Fibroblast of lung (primary cell): ENCODE results near the gene TBCK.

Experiments used
- EZH2 ChIP-seq: IDR thresholded peaks from 2 replicates; pipeline ENCODE4 v1.5.1; 2012; ENCODE audit warnings: low read length, control low read depth, mild to moderate bottlenecking; ENCODE audit errors: missing control alignments
- TF ChIP-seq, protein P1 (sequence below), 2 donors: IDR thresholded peaks in 1 of 2; conservative IDR thresholded peaks in 1 of 2; 1 replicate in 1 of 2; 2 replicates in 1 of 2; pipeline ENCODE4 v1.5.1; 2011 to 2012; ENCODE audit warnings: low read length in 2 of 2, control low read depth in 1 of 2, inconsistent platforms in 1 of 2, low read depth in 1 of 2, mild to moderate bottlenecking in 1 of 2

DNA sequence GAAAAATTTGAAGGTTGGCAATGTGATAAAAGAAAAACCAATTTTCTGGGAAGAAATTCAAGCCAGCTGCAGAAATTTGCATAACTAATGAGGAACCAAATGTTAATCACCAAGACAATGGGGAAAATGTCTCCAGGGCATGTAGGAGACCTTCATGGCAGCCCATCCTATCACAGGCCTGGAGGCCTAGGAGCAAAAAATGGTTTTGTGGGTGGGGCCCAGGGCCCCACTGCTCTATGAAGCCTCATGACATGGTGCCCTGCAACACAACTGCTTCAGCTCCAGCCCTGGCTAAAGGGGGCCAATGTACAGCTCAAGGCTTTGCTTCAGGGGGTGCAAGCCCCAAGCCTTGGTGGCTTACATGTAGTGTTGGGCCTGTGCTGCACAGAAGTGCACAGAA is 184.0 kb downstream of the TBCK start:
- TF ChIP-seq, protein P1, sequence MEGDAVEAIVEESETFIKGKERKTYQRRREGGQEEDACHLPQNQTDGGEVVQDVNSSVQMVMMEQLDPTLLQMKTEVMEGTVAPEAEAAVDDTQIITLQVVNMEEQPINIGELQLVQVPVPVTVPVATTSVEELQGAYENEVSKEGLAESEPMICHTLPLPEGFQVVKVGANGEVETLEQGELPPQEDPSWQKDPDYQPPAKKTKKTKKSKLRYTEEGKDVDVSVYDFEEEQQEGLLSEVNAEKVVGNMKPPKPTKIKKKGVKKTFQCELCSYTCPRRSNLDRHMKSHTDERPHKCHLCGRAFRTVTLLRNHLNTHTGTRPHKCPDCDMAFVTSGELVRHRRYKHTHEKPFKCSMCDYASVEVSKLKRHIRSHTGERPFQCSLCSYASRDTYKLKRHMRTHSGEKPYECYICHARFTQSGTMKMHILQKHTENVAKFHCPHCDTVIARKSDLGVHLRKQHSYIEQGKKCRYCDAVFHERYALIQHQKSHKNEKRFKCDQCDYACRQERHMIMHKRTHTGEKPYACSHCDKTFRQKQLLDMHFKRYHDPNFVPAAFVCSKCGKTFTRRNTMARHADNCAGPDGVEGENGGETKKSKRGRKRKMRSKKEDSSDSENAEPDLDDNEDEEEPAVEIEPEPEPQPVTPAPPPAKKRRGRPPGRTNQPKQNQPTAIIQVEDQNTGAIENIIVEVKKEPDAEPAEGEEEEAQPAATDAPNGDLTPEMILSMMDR (conservative IDR thresholded peaks at IDR 0.05 in 1 of 2, IDR thresholded peaks at IDR 0.05 in 1 of 2; ENCODE audit: low read depth in 1 of 2, low read length in 2 of 2), result no peak
- no peak for TF ChIP-seq EZH2
